SK-N-SH treated with all-trans-retinoic acid at 6 μM for 48 hours (cell line): Measurements from ENCODE around the gene CRIP1.

Experiments
- ARNTL ChIP-seq: fragments of 450-650 bp; formaldehyde crosslinking; IDR thresholded peaks from 2 replicates; pipeline ENCODE4 v1.5.0; 2020; ENCODE audit warnings: low read depth, mild to moderate bottlenecking, moderate library complexity, borderline replicate concordance
- ESRRG ChIP-seq: fragments of 250-450 bp; sonication (Bioruptor Pico); IDR thresholded peaks from 2 replicates; pipeline ENCODE4 v1.6.1; 2021; ENCODE audit warnings: mild to moderate bottlenecking
- GLIS3 ChIP-seq: fragments of 250-450 bp; sonication (Bioruptor Pico); IDR thresholded peaks from 2 replicates; pipeline ENCODE4 v1.5.0; 2020; ENCODE audit warnings: mild to moderate bottlenecking, moderate library complexity
- PPARA ChIP-seq: fragments of 250-450 bp; sonication (Bioruptor Pico); IDR thresholded peaks from 2 replicates; pipeline ENCODE4 v1.5.0; 2020; ENCODE audit warnings: mild to moderate bottlenecking, borderline replicate concordance
- TOX ChIP-seq: fragments of 250-450 bp; sonication (Bioruptor Pico); IDR thresholded peaks from 2 replicates; pipeline ENCODE4 v1.8.0; 2021; ENCODE audit warnings: mild to moderate bottlenecking, moderate library complexity, borderline replicate concordance
- ZNF8 ChIP-seq: fragments of 450-650 bp; formaldehyde crosslinking; IDR thresholded peaks from 2 replicates; pipeline ENCODE4 v1.5.0; 2020; ENCODE audit warnings: mild to moderate bottlenecking, moderate library complexity
- TF ChIP-seq, protein P1 (sequence below): fragments of 250-450 bp; sonication (Bioruptor Pico); IDR thresholded peaks from 2 replicates; pipeline ENCODE4 v1.5.1; 2020; ENCODE audit warnings: low read depth, mild to moderate bottlenecking, moderate library complexity
- TF ChIP-seq, protein P2 (sequence below): fragments of 250-450 bp; sonication (Bioruptor Pico); IDR thresholded peaks from 2 replicates; pipeline ENCODE4 v1.8.0; 2020; ENCODE audit warnings: mild to moderate bottlenecking, moderate library complexity, borderline replicate concordance

DNA sequence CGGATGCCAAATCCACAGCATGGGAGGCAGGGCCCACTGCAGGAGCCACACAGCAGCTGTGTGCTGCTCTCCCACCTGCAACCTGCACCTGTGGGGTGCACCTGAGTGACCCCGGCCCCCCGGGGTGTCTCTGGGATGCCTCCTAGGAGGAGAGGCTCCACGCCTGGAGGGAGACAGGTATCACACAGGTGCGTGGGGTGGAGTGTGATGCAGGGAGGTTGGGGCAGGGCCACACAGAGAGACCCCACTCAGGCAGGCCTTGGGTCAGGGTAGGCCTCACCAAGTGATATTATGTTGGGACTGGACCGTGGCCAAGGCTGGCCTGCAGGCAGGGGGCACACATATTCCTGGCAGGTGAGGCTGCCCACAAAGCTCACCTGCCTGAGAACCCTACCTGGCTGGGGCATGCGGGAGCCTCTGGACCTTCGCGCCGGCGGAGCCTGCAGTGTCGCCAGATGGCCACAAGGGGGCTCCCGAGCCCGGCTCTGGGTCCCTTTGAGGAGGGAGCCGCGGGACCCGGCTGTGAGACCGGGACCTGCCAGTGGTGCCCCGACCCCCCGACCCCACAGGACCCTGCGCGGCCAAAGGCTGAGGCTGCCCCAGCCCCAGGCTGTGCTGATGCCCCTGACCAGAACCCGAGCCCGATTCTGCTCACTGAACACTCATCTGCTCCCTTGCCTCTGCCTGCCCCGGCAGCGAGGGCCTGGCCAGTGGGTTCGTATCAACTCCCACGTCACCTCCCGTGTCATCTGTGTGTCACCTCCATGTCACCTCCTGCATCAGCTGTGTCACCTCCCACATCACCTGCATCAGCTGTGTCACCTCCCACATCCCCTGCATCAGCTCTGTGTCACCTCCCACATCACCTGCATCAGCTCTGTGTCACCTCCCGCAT, 51.1 kb downstream of the CRIP1 start:
- no peak for TF ChIP-seq ZNF8
- TF ChIP-seq, protein P1, sequence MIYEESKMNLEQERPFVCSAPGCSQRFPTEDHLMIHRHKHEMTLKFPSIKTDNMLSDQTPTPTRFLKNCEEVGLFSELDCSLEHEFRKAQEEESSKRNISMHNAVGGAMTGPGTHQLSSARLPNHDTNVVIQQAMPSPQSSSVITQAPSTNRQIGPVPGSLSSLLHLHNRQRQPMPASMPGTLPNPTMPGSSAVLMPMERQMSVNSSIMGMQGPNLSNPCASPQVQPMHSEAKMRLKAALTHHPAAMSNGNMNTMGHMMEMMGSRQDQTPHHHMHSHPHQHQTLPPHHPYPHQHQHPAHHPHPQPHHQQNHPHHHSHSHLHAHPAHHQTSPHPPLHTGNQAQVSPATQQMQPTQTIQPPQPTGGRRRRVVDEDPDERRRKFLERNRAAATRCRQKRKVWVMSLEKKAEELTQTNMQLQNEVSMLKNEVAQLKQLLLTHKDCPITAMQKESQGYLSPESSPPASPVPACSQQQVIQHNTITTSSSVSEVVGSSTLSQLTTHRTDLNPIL (CRISPR knock-in tag) = no peak
- TF ChIP-seq PPARA = no peak
- no peak for TF ChIP-seq GLIS3
- TF ChIP-seq TOX (CRISPR knock-in tag) = no peak
- TF ChIP-seq, protein P2, sequence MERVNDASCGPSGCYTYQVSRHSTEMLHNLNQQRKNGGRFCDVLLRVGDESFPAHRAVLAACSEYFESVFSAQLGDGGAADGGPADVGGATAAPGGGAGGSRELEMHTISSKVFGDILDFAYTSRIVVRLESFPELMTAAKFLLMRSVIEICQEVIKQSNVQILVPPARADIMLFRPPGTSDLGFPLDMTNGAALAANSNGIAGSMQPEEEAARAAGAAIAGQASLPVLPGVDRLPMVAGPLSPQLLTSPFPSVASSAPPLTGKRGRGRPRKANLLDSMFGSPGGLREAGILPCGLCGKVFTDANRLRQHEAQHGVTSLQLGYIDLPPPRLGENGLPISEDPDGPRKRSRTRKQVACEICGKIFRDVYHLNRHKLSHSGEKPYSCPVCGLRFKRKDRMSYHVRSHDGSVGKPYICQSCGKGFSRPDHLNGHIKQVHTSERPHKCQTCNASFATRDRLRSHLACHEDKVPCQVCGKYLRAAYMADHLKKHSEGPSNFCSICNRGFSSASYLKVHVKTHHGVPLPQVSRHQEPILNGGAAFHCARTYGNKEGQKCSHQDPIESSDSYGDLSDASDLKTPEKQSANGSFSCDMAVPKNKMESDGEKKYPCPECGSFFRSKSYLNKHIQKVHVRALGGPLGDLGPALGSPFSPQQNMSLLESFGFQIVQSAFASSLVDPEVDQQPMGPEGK (CRISPR knock-in tag) = no peak
- no peak for TF ChIP-seq ARNTL (CRISPR knock-in tag)
- TF ChIP-seq ESRRG (CRISPR knock-in tag) = no peak
